ENCODE measurements around the gene KLK5.
"Not testable (repeated sequence)": the region's sequence is repeated elsewhere in the genome, so short reads cannot be mapped to it uniquely, and the experiment has no call there.

DNA sequence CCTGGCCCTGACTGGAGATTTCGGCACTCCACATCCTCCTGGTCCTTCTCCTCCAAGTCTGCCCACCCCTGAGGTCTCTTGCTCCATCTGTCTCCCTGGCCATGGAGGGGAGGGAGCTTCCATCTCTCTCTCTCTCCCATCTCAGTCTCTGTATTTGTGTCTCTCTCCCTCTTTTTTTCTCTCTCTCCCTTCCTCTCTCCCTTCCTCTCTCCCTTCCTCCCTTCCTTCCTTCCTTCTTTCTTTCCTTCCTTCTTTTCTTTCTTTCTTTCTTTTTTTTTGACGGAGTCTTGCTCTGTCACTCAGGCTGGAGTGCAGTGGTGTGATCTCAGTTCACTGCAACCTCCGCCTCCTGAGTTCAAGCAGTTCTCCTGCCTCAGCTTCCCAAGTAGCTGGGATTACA is 17.0 kb upstream of the KLK5 start:
- TF ChIP-seq, protein P1, sequence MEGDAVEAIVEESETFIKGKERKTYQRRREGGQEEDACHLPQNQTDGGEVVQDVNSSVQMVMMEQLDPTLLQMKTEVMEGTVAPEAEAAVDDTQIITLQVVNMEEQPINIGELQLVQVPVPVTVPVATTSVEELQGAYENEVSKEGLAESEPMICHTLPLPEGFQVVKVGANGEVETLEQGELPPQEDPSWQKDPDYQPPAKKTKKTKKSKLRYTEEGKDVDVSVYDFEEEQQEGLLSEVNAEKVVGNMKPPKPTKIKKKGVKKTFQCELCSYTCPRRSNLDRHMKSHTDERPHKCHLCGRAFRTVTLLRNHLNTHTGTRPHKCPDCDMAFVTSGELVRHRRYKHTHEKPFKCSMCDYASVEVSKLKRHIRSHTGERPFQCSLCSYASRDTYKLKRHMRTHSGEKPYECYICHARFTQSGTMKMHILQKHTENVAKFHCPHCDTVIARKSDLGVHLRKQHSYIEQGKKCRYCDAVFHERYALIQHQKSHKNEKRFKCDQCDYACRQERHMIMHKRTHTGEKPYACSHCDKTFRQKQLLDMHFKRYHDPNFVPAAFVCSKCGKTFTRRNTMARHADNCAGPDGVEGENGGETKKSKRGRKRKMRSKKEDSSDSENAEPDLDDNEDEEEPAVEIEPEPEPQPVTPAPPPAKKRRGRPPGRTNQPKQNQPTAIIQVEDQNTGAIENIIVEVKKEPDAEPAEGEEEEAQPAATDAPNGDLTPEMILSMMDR (IDR thresholded peaks at IDR 0.05) = not testable (repeated sequence)
- not testable (repeated sequence) for TF ChIP-seq EZH2 (IDR thresholded peaks at IDR 0.05; ENCODE audit: borderline replicate concordance, insufficient read depth, low read depth, low read length, poor library complexity, severe bottlenecking)
